Gastroesophageal sphincter (tissue), 4 donors: ENCODE measurements around the gene DGUOK. TPM values are rescaled to one million over a fixed set of nuclear protein-coding genes. Genes with fewer than 3 reads are reported as not detected.
"Not testable (repeated sequence)": the region's sequence is repeated elsewhere in the genome, so short reads cannot be mapped to it uniquely, and the experiment has no call there.

Experiments used
- ATAC-seq: fragments of 150-250 bp; one replicate; pipeline ENCODE4 v1.9.1; 2016; ENCODE audit warnings: mild to moderate bottlenecking, moderate library complexity
- H3K27ac ChIP-seq, 4 donors: fragments of 200-600 bp; sonication (generic) in 3 of 4; 1 replicate in 3 of 4; 2 replicates in 1 of 4; pipeline ENCODE4 v1.5.1; 2016 to 2019
- H3K27me3 ChIP-seq: fragments of 200-600 bp; sonication (generic); one replicate; pipeline ENCODE4 v1.5.1; 2019
- H3K36me3 ChIP-seq, 2 donors: fragments of 200-600 bp; sonication (generic); one replicate each; pipeline ENCODE4 v1.5.1; 2019; ENCODE audit warnings: control low read depth in 1 of 2
- H3K4me1 ChIP-seq, 3 donors: fragments of 200-600 bp; sonication (generic); 1 replicate in 2 of 3; 2 replicates in 1 of 3; pipeline ENCODE4 v1.5.1; 2016 to 2019; ENCODE audit warnings: control low read depth in 2 of 3
- H3K4me3 ChIP-seq, 2 donors: fragments of 200-600 bp; sonication (generic); one replicate each; pipeline ENCODE4 v1.5.1; 2019; ENCODE audit warnings: mild to moderate bottlenecking in 1 of 2, moderate library complexity in 1 of 2
- H3K9me3 ChIP-seq, 3 donors: fragments of 200-600 bp; sonication (generic); one replicate each; pipeline ENCODE4 v1.5.1; 2017 to 2019; ENCODE audit warnings: control low read depth in 2 of 3
- EP300 ChIP-seq: sonication (generic); formaldehyde crosslinking; IDR thresholded peaks from one replicate; pipeline ENCODE4 v1.6.1; 2017; ENCODE audit warnings: antibody characterized with exemption, mild to moderate bottlenecking
- POLR2A ChIP-seq, 2 donors: fragments of 450-650 bp; IDR thresholded peaks; one replicate each; pipeline ENCODE4 v1.6.1; 2017; ENCODE audit warnings: antibody characterized with exemption in 2 of 2, mild to moderate bottlenecking in 2 of 2, moderate library complexity in 1 of 2
- POLR2AphosphoS5 ChIP-seq: sonication (generic); formaldehyde crosslinking; IDR thresholded peaks from one replicate; pipeline ENCODE4 v1.6.1; 2017; ENCODE audit warnings: antibody characterized with exemption
- WGBS, 2 donors: methylation state at CpG; one replicate each; pipeline ENCODE4 v1.1.5; 2018; ENCODE audit warnings: low coverage in 1 of 2; 5-methylcytosine and 5-hydroxymethylcytosine counted together
- total RNA-seq, 4 donors: library from RNA; depleted of rRNA; stranded (reverse); fragments of >200 nt; gene quantifications; one replicate each; pipeline ENCODE4 v1.1.0, GENCODE V29; 2016
- TF ChIP-seq, protein P1 (sequence below), 4 experiments: fragments of 200-600 bp in 2 of 4; fragments of 450-650 bp in 2 of 4; sonication (generic) in 1 of 4; IDR thresholded peaks; one replicate each; pipeline ENCODE4 v1.5.1; 2017 to 2019; ENCODE audit warnings: antibody characterized with exemption in 4 of 4, mild to moderate bottlenecking in 2 of 4, moderate library complexity in 2 of 4

Gene DGUOK
- total RNA-seq, 4 donors from 2014 or later: 32.6 to 61.3 (median 38.6) TPM

DNA sequence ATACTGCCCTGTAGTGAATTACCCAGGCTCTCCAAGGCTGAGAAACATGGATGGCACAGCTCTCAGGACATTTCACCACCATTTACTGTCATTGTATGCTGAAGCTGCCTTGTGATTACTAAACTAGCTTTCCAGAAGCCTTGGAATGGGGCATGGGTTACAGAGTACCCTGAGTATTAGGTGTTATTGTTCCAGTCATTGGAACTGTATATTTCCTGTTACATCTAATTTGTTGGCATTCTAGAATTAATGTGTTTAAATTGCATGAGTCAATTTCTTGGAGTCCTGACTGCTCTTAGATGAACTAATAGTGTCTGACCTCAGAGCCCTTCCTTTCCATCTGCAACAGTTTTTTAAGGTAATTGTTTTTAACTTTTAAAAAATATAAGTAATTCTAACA lies 9.0 kb downstream of the DGUOK start:
- TF ChIP-seq POLR2A (IDR thresholded peaks at IDR 0.05): no peak
- TF ChIP-seq, protein P1, sequence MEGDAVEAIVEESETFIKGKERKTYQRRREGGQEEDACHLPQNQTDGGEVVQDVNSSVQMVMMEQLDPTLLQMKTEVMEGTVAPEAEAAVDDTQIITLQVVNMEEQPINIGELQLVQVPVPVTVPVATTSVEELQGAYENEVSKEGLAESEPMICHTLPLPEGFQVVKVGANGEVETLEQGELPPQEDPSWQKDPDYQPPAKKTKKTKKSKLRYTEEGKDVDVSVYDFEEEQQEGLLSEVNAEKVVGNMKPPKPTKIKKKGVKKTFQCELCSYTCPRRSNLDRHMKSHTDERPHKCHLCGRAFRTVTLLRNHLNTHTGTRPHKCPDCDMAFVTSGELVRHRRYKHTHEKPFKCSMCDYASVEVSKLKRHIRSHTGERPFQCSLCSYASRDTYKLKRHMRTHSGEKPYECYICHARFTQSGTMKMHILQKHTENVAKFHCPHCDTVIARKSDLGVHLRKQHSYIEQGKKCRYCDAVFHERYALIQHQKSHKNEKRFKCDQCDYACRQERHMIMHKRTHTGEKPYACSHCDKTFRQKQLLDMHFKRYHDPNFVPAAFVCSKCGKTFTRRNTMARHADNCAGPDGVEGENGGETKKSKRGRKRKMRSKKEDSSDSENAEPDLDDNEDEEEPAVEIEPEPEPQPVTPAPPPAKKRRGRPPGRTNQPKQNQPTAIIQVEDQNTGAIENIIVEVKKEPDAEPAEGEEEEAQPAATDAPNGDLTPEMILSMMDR (IDR thresholded peaks at IDR 0.05): no peak
- no peak for TF ChIP-seq POLR2AphosphoS5
- no peak for TF ChIP-seq EP300
- Histone ChIP-seq H3K9me3 (no peaks in the 10 kb centered on the region), H3K4me1 (peaks cover 0 to 67% (median 0%) of the 10 kb centered on the region in 3 donors), H3K27me3 (no peaks in the 10 kb centered on the region), H3K27ac (no peak overlapping the region), H3K4me3 (no peak overlapping the region), H3K36me3 (peaks cover 0 to 14% of the 10 kb centered on the region in 2 donors)
- ATAC-seq: no peak

DNA sequence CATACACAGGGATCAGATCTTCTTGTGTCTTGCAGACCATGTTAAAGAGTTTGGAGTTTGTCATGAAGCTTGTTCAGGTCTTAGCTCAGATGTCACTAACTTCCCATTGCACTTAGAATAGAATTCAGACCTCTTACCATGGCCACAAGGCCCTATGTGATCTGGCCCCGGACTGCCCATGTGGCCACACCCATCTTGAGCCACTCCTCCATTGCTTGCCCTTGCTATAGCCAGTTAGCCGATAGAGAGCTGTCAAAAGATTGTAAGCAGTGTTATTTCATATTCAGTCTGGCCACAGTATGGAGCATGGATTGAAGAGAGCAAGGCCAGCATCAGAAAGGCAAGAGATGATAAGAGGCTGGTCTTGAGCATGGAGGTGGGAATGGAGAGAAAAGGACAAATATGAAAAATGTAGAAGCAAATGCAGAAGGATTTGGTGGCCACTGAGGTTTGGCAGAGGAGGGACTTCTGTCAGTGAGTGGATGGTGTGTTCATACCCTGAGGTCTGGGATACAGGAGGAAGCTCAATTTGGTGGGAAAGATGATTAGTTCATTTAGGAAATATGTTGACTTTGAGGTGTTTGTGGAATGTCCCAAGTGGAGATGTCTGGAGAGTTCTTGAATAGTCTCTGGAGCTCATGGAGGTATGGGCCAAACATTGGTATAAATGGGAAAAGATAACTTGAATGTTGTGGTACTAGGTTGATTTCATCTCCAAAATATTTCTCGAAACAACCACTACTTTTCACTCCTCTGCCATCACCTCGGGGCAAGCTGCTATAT lies 10.6 kb downstream of the DGUOK start:
- no peak overlapping the region for H3K27ac ChIP-seq
- 90 to 91% methylated on average over 2 to 4 of the region's 4 CpGs for WGBS, 2 donors
- H3K4me1 ChIP-seq: peaks cover 0 to 52% (median 0%) of the 10 kb centered on the region in 3 donors
- H3K4me3 ChIP-seq: no peak overlapping the region
- ATAC-seq: no peak
- H3K27me3 ChIP-seq: no peaks in the 10 kb centered on the region
- no peaks in the 10 kb centered on the region for H3K9me3 ChIP-seq
- peaks cover 0 to 15% of the 10 kb centered on the region in 2 donors for H3K36me3 ChIP-seq
- TF ChIP-seq EP300 (no peak), POLR2A (IDR thresholded peaks at IDR 0.05) (no peak), POLR2AphosphoS5 (no peak)
- TF ChIP-seq, protein P1 (IDR thresholded peaks at IDR 0.05): no peak

DNA sequence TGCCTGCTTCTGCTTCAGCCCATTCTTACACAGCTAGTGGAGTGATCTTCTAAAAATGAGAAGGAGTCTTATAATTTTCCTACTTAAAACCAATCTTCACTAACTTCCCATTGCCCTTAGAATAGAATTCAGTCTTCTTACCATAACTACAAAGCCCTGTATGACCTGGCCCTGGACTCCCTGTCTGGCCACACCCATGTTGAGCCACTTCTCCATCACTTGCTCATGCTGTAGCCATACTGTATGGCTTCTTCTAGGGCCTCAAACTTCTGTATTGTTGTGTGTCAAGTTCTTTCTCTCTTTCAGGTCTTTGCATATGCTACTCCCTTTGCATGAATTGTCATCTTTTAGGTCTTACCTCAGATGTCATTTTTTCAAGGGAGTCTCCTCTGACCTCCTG lies 11.2 kb downstream of the DGUOK start:
- TF ChIP-seq POLR2AphosphoS5 (no peak), POLR2A (IDR thresholded peaks at IDR 0.05) (no peak), EP300 (no peak)
- TF ChIP-seq, protein P1 (IDR thresholded peaks at IDR 0.05): no peak
- no peaks in the 10 kb centered on the region for H3K27me3 ChIP-seq
- no peak overlapping the region for H3K27ac ChIP-seq
- H3K4me3 ChIP-seq: no peak overlapping the region
- peaks cover 0 to 46% (median 0%) of the 10 kb centered on the region in 3 donors for H3K4me1 ChIP-seq
- H3K9me3 ChIP-seq: no peaks in the 10 kb centered on the region
- ATAC-seq: no peak
- H3K36me3 ChIP-seq: peaks cover 0 to 13% of the 10 kb centered on the region in 2 donors

DNA sequence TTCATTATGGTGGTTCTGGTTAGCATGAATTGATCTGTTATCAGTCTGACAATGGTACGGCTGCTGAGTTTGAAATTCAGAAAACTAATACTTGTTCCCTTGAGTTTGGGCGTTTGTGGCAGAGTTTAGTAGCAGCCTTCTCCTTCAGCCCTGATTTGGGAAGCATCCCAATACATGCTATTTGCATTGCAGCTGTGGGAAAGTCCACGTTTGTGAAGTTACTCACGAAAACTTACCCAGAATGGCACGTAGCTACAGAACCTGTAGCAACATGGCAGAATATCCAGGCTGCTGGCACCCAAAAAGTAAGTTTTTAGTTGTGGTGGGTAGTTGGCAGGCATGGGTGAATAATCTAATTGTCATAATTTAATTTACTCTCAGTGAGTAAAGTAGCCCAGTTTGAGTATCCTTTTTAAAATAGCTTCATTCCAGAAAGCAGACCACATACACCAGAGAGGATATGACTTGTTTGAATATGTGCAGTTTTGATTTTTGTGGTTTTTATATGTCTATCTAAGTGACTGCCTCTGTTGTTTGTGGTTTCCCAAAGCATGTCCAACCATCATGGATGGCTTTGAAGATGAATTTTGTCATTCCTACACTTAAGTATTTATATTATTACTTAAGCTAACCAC lies 12.2 kb downstream of the DGUOK start:
- H3K27ac ChIP-seq: no peak overlapping the region
- ATAC-seq: no peak
- H3K36me3 ChIP-seq: peaks cover 0 to 18% of the 10 kb centered on the region in 2 donors
- H3K9me3 ChIP-seq: no peaks in the 10 kb centered on the region
- H3K4me1 ChIP-seq: peaks cover 0 to 37% (median 0%) of the 10 kb centered on the region in 3 donors
- no peak overlapping the region for H3K4me3 ChIP-seq
- H3K27me3 ChIP-seq: no peaks in the 10 kb centered on the region
- TF ChIP-seq POLR2AphosphoS5: no peak
- TF ChIP-seq, protein P1 (IDR thresholded peaks at IDR 0.05): no peak
- no peak for TF ChIP-seq POLR2A (IDR thresholded peaks at IDR 0.05)
- TF ChIP-seq EP300: no peak
- 68 to 83% methylated on average over 5 of the region's 5 CpGs for WGBS, 2 donors

DNA sequence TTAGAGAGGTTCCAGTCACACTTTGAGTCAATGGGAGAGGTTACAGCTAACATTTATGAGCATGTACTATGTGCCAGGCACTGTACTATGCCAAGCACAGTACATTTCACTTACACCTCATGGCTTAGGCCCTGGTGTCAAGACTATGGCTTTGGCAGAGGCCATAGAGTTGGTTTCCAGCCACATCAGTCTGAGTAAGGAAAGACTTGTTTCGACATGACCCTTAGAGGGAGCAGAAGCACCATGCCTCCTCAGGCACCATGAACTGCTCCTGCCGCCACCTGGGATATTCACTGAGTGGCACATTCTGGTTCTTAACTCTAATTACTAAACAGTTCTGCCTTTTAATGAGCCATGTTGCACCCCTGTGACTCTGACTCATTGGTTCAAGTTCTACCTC lies 12.7 kb downstream of the DGUOK start:
- ATAC-seq: peak; percentile 48
- Histone ChIP-seq H3K4me1 (peaks cover 0 to 31% (median 0%) of the 10 kb centered on the region in 3 donors), H3K36me3 (peaks cover 0 to 22% of the 10 kb centered on the region in 2 donors), H3K27ac (no peak overlapping the region), H3K9me3 (no peaks in the 10 kb centered on the region), H3K27me3 (no peaks in the 10 kb centered on the region), H3K4me3 (no peak overlapping the region)
- 68% methylated on average over 2 of the region's 2 CpGs for WGBS, 2 donors
- TF ChIP-seq, protein P1 (IDR thresholded peaks at IDR 0.05): peak in 2 of 4 experiments; percentile 5 to 25
- no peak for TF ChIP-seq EP300

DNA sequence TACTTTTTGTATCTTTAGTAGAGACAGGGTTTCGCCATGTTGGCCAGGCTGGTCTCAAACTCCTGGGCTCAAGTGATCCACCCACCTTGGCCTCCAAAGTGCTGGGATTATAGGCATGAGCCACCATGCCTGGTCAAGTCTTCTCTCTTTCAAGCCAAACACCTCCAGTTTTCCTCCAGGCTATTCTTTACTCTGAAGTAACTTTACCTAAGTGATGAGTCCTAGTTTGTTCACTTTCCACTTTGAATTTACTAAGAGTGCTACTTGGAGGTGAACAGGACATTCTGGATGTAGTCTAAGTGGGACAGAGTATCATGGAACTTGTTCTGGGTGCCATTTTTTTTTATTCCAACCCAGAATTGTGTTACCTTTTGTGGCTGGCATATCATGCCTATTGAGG lies 13.4 kb downstream of the DGUOK start:
- H3K4me3 ChIP-seq, H3K27me3 ChIP-seq, H3K9me3 ChIP-seq, H3K27ac ChIP-seq, ATAC-seq: not testable (repeated sequence)
- peaks cover 0 to 28% of the 10 kb centered on the region in 2 donors for H3K36me3 ChIP-seq
- H3K4me1 ChIP-seq: peaks cover 0 to 30% (median 0%) of the 10 kb centered on the region in 3 donors
- 100% methylated on average over 1 of the region's 1 CpG; no CpG with 5 or more reads in 1 of the 2 donors for WGBS, 2 donors
